EL (cell line): Measurements from ENCODE around the gene GRK6.
"Not testable (repeated sequence)": the region's sequence is repeated elsewhere in the genome, so short reads cannot be mapped to it uniquely, and the experiment has no call there.

Experiments
- DNase-seq: peaks from one replicate; pipeline ENCODE4 v3.0.0-alpha.2; 2016

GRK6 gene

GRCh38 chr5:177399997-177400868 is 26.2 kb upstream of the GRK6 start, which contains the start of gene PFN3:
TSS of gene PFN3 (minus strand) at chr5:177400661. CDS start at chr5:177400576, 85 bp downstream.
- peak; percentile 22 for DNase-seq

- peak; percentile 71 for DNase-seq
These were observed 24.0 kb upstream of the GRK6 start for GRCh38 chr5:177402271-177403043.

GRCh38 chr5:177403102-177403791 is 23.2 kb upstream of the GRK6 start:
- no peak for DNase-seq

GRCh38 chr5:177403792-177404640 is 22.5 kb upstream of the GRK6 start:
- DNase-seq = peak; percentile 82

- no peak for DNase-seq
These were observed 21.8 kb upstream of the GRK6 start for GRCh38 chr5:177404641-177405179.

- DNase-seq = no peak
These were observed 21.2 kb upstream of the GRK6 start for GRCh38 chr5:177405312-177405711.

GRCh38 chr5:177405805-177406204 is 20.7 kb upstream of the GRK6 start:
- DNase-seq = no peak

GRCh38 chr5:177409043-177409801 is 17.3 kb upstream of the GRK6 start, which contains the start of gene F12:
TSS of gene F12 (minus strand) at chr5:177409564. CDS start at chr5:177409527, 37 bp downstream.
- DNase-seq = no peak

- DNase-seq = no peak
These were observed 15.9 kb upstream of the GRK6 start for GRCh38 chr5:177410575-177410974.

- no peak for DNase-seq
These were observed 13.8 kb upstream of the GRK6 start for GRCh38 chr5:177412603-177413233.

- no peak for DNase-seq
These were observed 12.0 kb upstream of the GRK6 start for GRCh38 chr5:177414481-177414880.

- not testable (repeated sequence) for DNase-seq
These were observed 9.4 kb upstream of the GRK6 start for GRCh38 chr5:177417081-177417480.

GRCh38 chr5:177419046-177419445 is 7.4 kb upstream of the GRK6 start:
- peak; percentile 59 for DNase-seq

GRCh38 chr5:177420472-177420871 is 6.0 kb upstream of the GRK6 start:
- DNase-seq = not testable (repeated sequence)

- peak; percentile 56 for DNase-seq
These were observed 5.2 kb upstream of the GRK6 start for GRCh38 chr5:177421062-177421798.

GRCh38 chr5:177423671-177424070 is 2.8 kb upstream of the GRK6 start:
- no peak for DNase-seq

GRCh38 chr5:177425196-177425800 is 1.2 kb upstream of the GRK6 start:
- DNase-seq = no peak

- peak; percentile 100 for DNase-seq
These were observed 493 bp upstream of the GRK6 start for GRCh38 chr5:177425801-177426565.
